Suppressor macrophage treated with lipopolysaccharide for 1 hour (primary cell): Measurements from ENCODE around the gene SLC37A1.
"Not testable (repeated sequence)": the region's sequence is repeated elsewhere in the genome, so short reads cannot be mapped to it uniquely, and the experiment has no call there.

ENCODE experiments used
- DNase-seq, 3 donors: peaks; one replicate each; pipeline ENCODE4 v3.0.0-alpha.2; 2020 to 2022

SLC37A1 gene

DNA sequence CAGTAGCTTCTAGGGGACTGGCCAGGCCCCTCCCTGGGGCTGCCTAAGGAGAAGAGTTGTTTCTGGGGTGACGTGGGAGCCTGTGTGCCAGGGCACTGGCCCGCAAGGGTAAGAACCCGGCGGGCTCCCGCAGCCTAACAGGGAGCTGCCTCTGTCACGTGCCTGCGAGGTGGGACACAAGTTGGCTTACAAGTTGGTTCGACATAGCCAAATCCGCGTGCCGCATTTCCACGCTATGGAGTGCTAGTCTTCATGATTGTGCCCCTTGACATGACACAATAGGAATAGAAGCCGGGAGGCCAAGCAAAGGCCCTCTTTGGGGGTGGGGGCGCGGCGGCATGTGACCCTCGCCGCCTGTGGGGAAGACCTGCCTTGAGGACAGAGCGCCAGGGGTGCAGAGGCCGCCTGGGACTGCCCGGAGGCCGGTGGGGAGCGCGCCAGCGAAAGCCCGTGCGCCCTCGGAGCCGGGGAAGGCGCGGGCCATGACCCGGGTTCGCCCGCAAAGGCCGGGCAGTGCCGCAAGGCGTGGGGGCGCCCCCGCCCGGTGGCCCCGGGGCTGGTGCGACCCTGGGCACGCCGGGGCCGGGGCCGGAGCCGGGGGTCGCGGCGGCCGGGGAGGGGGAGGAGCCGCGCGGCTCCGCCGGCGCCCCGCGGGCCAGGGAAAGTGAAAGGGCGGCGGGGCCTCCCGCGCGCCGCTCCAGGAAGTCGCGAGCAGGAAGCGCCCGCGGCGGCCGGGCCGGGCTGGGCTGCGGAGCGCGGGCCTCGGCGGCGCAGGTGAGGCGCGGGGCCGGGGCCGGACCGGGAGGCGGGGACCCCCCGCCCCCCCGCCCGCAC is at the start of gene SLC37A1:
SLC37A1 (plus strand) TSS at position 702 of the 834 bp plus-strand sequence. CDS start 4,603 bp downstream, outside the sequence.
- peak; percentile 51 to 82 (median 51) for DNase-seq

DNA sequence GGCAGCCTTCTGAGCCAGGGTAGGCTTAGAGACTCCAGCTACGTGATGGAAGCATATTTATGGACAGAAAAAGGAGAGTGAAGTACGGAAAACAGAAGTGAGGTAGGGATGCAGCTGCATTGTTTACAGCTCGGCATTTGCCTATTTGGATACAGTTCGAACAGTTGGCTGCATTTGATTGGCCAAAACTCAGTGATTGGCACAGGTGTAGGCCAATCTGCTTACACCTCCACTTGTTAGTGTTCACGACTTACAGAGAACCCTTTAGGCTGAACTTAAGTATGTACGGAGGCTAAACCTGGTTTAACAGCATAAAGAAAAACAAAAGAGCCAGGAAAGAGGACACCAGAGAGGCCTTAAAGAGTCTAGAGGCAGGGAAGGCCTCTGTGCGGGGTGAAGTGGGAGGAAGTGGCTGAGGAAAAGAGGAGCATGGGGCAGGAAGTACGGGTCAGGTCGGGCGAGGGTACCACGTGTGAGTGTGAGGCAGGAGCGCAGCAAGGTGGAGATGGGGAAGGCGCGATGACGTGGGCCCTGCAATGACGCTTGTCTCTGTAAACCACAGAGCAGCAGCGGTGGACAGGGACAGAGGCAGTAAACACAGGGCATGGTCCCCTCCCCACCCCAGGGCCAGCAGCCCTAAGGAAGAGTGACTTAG is 49.7 kb upstream of the SLC37A1 start:
- peak; percentile 55 to 60 (median 57) for DNase-seq

DNA sequence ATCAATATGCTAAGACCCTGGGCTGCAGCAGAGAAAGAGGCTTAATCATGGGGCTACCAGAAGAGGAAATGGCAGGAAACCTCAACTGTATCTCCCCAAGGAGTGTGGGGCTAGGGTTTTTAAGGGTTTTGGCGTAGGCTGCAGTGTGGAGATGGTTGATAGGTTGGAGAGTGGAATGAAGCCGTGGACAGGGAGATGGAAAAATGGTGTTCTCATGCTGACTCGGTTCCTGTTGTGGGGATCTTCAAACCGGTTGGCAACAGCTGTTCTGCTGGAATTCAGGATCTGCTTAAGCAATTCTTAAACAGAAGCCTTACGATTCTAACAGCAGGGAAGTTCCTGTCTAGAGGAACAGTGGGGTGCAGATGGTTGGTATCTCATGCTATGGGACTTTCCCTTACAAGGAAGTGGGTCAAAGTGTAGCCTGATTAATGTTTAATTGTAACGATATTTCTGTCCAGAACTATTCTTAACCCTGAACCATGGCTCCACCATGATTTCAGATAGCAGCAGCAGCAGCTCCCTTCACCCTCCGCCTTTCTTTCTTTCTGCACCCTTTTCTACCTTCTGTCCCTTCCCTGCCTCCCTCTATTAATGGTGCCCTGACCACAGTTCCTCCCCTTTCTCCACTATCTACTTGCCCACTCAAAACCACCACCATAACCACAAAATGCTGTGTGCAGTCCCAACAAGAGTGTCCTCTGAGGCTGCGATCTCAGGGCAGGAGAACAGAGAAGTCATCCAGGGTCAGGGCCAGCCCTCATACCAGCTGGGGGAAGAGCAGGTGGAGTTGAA is 48.4 kb upstream of the SLC37A1 start:
- DNase-seq, result peak; percentile 80 to 87 (median 81)

DNA sequence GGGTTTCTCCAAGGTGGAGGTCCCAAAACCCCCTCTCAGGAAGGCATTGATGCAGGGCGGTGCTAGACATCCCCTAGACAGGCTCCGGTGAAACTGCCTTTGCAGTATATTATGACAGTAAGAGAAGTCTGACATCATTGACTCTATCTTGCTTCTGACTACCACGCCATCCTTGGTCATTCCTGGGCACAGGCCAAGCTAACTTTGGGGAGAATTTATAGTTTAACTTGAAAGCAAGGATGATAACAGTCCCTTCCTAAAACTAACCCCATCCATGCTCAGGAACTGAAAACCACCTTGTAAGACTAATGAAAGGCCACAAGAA is 47.9 kb upstream of the SLC37A1 start:
- peak in 2 of 3 donors; percentile 48 to 59 for DNase-seq

DNA sequence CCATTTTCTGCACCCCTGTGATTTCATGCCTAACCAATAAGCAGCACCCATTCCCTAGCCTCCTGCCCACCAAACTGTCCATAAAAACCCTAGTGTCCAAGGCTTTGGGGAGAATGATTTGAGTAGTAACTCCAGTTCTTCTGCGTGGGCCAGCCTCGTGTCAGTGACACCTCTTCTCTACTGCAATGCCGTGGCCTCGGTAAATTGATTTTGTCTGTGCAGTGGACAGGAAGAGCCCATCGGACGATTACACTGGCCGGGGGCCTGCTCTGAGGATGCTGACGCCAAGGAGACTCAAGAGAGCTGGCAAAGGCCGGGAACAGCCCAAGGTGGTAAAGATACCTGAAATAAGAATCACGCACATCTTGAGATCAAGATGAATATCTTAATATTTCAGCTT is 47.0 kb upstream of the SLC37A1 start:
- no peak for DNase-seq

DNA sequence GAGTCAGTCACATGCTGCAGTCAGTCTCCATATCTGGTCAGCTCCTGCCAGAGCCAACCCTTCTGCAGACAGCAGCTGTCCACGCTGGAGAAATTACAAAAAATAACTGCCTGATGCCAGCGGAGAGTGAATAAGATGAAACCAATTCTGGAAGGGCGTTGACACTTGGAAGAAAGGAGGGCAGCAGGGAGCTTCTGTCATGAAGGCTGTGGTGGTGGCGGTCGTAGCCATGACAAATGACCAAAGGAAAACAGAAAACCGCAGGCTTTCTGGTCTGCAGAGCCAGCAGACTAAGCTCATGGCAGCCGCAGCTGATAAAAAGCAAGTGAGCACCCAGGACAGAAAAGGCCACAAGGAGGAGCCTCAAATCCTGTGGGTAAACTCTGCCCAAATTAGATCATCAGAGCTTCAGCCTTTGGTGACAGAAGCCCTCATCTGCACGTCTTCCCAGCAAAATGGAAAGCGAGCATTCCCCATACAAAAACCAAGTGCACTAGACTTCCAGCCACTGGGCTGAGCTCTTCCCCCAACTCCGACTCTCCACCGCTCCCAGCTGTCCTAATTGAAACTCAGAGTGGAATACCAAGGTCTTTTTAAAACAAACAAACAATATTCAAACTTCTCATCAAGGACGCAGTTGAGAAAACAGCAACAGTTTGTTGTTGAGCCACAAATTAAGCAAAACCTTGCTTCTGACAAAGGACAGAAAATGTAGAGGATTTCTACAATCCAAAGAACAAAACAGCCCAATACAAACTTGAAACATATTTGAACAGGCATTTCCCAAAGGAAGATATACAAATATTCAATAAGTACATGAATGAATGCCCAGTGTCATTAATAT is 46.3 kb upstream of the SLC37A1 start:
- DNase-seq, result peak; percentile 77 to 83 (median 77)

DNA sequence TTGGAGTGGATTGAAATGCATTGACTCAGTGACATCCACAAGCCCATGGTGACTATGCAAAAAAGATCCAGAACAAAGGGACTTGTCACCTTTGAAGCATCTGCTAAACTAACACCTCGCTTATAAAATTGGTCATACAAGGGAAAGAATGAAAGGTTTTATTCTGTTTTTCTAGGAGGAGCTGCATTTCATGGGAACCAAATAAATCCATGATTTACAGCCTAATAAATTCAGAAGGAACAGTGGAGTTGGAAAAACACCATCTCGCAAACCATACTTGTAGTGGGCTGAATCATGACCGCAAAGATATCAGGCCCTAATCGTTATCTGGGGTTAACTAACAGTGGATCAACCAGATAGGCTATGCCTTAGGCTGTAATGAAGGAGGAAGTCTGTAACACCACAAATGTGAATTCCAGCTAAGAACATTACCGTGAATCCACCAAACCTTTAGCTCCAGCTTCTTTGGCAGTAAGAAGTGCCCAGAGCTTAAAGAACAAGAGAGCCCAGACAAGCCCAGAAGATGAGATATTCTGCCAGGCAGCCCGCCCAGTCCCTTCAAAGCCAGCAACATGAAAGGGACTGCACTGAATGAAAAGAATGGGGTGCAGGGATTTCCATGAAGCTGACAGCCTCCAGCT is 45.0 kb upstream of the SLC37A1 start:
- DNase-seq, result no peak

DNA sequence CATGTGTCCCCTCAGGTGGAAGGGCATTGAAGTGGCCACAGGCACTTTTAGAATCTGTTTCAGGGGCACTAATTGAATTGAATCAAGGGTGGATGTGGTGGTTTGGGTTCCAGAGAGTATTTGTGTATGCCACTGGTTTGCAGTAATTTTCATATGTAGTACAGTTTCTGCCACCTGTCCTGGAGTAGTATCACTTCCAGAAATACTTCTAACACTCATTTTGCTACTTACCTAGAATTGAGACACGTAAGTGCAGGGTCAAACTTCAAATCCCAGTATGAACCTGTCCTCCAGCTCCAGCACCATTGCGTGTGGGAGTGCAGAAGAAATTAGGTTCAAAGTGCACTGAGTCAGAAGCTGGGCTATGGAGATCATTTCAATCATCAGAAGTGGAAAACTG is 44.4 kb upstream of the SLC37A1 start:
- DNase-seq, result no peak

DNA sequence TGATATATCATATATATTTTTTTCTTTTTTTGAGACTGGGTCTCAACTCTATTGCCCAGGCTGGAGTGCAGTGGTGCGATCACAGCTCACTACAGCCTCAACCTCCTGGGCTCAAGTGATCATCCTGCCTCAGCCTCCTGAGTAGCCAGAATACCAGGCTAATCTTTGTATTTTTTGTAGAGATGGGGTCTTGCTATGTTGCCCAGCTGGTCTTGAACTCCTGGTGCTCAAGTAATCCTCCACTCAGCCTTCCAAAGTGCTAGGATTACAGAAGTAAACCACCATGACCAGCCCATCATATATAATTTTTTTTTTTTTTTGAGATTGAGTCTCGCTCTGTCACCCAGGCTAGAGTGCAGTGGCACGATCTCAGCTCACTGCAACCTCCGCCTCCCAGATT is 43.9 kb upstream of the SLC37A1 start:
- DNase-seq, result not testable (repeated sequence)

DNA sequence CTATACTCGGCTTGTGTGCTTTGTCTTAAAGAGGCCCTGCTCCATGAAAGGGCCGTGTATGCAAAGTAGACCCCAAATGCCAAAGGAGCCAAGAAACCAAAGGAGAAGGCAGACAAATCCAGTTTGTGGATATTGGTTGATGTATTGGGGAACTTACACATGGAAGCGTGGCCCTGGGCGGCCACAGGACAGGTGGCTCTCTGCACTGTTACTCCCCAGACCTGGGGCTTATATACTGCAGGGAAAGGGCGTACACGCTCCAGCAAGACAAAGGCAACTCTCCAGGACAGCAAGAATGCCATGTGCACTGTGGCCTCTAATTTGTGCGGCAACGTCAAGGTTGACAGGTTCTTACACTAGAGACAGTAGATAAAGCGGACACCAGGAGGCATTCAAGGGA is 42.4 kb upstream of the SLC37A1 start:
- DNase-seq, result no peak

DNA sequence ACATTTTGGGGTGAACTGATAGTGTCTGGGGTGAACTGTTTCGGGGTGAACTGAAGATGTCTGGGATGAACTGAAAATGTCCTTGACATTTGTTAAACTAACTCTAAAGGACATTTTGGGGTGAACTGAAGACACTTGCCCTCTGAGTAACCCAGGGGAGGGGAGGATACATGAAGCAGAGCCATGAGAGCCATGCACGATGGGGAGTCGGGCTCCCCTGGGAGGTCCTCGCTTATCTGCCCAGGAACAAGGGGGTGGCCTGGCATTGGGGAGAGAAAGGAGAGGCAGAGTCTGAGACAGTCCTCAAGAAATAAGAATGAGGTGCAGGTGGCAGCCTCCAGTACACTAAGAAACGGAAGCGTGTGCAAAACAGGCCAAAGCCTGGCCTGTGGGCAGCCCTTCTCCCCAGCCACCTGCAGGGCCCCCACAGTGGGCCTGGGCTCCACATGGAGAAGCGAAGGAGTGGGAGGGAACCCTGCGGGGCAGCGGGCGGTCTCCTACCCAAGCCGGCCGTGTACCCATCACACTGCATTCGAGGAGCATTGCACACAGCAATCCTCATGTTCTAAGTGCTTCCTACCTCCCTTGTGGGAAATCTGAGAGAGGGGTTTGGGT is 41.8 kb upstream of the SLC37A1 start:
- no peak for DNase-seq

DNA sequence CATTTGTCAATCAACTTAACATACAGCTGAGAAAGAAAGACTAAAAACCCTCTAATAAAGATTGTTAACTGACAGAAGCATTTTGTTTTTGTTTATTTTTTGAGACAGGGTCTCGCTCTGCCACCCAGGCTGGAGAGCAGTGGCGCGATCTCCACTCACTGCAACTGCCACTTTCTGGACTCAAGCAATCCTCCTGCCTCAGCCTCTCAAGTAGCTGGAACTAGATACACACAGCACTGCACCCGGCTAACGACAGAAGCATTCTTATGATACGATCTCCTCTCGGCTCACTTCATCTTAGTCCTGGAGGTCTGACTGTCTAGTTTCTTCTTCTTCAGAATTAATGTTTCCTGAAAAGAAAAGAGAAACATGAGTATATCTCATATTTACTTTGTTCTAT is 41.1 kb upstream of the SLC37A1 start:
- no peak for DNase-seq

DNA sequence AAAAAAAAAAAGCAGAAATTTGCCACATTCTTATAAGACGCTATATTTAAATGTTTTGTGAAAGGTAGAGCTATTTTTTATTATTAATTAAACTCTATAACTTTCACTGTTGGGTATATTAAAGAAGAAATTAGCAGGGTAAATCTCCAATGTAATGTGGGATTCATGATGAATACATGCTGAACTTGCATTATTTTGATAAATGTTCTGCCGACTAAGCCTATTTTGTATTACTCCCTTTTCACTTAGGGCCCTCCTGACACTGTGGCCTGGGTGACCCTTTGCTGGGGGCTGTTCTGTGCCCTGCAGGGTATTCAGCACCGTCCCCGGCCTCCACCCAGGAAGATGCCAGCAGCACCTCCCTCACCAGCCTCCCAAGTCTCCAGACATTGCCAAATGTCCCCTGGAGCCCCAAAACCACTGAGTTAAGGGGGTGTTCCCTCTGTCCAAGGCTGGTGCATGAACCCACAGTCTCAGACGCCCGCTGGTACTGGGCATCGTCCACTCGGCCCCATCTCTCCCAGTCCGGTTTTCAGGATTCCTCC is 40.1 kb upstream of the SLC37A1 start:
- DNase-seq, result no peak

DNA sequence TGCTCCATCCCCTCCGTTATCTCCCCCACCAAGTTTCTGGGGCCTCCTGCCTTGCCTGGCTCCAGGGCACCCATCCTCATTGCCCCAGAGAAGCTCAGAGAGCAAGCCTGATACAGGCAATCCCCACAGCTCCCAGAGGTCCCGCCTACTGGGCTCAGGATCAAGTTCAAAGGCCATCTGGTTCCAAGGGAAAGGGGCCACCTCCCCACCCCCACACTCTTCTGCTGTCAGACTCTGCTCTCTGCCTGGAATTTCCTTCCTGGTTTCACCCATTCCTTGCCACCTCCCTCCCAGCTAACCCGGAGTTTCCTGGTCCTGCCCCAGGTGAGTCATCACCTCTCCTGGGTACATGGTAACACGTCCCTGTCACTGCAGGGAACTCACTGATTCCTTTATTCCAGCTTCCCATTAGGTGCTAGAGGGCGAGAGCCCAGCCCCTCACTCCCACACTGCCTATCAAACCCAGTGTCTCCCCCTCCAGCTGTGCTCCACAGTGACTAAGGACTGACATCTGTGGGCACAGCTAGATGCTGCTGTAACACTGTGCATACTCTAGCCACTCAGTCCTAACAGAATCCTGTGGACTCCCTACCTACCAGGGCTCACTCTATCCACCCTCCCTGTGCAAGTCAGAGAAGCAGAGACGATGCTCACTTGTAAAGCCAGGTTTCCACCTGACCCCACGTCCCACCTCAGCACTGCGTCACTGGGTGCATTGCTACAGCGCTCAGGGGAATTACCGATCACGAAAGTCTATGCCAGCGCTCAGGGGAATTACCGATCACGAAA is 39.4 kb upstream of the SLC37A1 start:
- peak; percentile 43 to 72 (median 67) for DNase-seq

DNA sequence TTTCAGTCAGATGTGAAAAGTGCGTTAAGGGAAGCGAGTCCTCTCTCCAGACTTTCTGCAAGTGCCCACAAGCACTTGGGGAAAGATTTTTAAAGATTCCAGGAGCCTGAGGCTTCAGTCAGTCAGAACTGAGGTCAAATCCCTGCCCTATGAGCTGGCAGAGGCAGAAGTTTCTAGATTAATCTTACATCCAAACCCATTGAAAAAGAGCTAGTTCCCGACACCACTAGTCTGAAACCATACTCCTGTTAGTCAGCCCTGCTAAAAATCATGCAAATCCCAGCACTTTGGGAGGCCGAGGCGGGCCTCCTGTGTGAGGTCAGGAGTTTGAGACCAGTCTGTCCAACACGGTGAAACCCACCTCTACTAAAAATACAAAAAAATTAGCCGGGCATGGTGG is 38.6 kb upstream of the SLC37A1 start:
- no peak for DNase-seq

DNA sequence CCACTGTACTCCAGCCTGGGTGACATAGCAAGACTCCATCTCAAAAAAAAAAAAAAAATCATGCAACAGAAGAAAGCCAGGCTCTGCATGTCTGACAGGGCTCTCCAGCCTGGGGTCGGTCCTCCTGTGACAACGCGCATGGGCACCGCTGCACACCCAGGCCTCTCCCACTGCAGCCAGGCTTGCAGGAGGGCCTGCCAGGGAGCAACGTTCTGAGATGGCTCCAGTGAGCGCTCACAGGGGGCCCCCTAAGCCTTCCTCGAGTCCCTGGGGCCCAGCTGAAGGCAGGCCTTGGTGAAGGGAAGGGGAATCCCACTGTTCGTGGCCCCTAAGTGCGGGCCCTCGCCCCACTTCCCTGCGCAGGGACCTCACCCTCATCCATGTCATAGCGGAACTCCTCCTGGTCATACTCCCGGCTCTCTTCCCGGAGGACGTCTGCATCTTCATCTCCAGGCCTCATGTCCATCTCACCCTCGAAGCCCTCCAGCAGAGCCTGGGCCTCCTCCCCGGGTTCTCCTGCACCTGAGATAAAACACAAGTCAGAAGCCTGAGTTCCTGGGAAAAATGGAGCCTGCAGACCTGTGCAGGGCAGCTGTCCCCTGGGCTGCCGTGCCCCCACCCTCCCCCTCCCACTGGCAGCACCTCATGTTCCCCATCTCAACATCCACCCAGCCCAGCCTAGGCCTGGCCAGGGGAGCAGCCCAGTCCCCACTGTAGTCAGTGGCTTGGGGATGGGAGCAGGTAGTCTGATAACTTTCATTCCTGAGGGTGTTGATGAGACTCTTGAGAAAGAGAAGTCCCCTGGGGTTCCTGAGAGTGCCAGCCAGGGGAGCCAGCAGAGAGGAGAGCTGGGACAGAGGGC is 37.9 kb upstream of the SLC37A1 start:
- no peak for DNase-seq

DNA sequence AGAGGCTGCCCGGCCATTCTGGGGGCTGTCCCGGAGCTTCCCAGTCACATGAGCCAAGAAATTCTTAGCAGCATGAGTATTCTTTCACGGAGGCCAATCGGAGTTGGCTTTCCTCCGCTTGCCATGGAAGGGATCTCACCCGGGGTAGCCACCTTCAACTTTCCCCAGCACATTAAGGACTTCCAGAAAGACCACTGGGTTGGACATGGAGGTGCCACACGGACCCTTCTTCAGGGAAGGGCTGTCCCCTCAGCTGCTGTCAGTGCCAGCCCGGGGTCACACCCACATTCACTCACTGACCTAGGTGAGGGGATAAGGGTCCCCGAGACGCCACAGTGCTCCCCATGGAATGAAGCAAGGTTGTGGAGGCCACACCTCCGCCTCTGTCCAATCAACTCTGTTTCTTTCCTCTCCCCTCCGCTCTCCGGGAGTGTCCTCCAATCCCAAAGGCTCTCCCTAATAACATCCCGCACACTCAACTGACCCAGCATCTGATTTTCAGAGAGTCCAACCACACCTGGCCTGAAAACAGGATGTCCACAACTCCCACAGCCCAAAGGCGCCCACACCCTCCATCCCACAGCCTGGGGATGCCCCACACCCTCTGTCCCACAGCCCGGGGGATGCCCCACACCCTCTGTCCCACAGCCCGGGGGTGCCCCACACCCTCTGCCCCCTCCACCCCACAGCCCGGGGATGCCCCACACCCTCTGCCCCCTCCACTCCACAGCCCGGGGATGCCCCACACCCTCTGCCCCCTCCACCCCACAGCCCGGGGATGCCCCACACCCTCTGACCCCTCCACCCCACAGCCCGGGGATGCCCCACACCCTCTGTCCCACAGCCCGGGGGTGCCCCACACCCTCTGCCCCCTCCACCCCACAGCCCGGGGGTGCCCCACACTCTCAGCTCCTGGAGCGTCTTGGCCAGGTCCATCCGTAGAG is 37.0 kb upstream of the SLC37A1 start:
- DNase-seq, result no peak

DNA sequence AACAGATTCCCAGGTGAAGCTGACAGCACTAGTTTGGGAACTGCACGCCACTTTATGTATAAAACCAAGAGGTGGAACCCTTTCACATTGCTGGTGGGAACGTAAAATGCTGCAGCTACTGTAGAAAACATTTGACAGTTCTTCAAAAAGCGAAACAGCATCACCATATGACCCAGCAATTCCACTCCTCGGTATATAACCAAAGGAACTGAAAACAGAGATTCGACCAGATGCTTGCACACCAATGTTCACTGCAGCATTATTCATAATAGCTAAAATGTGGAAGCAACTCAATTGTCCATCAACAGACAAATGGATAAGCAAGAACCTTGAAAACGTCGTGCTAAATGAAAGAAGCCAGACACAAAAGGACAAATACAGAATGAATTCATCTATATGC is 35.1 kb upstream of the SLC37A1 start:
- no peak for DNase-seq
